Right ventricle myocardium superior (tissue), 1 donor: ENCODE results near the gene AGPAT4. TPM values are rescaled to one million over a fixed set of nuclear protein-coding genes. Genes with fewer than 3 reads are reported as not detected.
A peak's percentile ranks its signal among the peaks of the same experiment; 100 is the strongest.
"Not testable (repeated sequence)": the region's sequence is repeated elsewhere in the genome, so short reads cannot be mapped to it uniquely, and the experiment has no call there.

Source experiments
- ATAC-seq: fragments of 200-7000 bp; cut with Tn5 transposase; one replicate; pipeline ENCODE4 v1.9.1; 2020; ENCODE audit warnings: mild to moderate bottlenecking; ENCODE audit not compliant: poor library complexity
- DNase-seq: peaks from one replicate; pipeline ENCODE4 v3.0.0-alpha.2; 2020
- intact Hi-C: fragments of 100-400 bp; cut with DNase I; formaldehyde crosslinking; loops from one replicate; pipeline ENCODE4 v1.11.2; 2022
- total RNA-seq: library from RNA; stranded (reverse); fragmentation: NEBNext Ultra II Directional; extraction: Animal tissue kit (Norgen Biotek cat#: 25700); gene quantifications from one replicate; pipeline ENCODE4 v1.2.1, GENCODE V29; 2021
- donor health status: DM: no; HTN: yes; CAD: no; lungs with severe emphysema.

The AGPAT4 gene
- total RNA-seq, 1 donor from 2014 or later, result 2.1 TPM

DNA sequence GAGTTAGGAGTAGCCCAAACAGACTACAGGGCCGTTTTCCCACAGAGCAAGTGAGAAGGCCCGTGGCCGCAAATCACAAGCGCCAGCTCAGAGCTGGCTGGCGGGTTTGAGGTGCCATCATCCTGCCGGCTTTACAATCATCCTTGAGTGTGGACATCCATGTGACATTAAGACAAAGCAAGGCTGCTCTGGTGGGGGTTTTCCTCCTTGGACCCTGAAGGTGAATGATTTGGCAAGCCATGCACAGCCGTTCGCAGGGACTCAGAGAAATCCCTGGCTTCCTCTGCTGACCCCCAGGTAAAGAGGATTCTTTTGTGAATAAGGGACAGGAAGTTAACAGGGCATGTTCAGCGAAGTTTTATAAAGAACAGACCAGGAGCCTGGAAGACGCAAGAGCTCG, 137.2 kb downstream of the AGPAT4 start:
- intact Hi-C loops, result no loop called here
- no peak for ATAC-seq

DNA sequence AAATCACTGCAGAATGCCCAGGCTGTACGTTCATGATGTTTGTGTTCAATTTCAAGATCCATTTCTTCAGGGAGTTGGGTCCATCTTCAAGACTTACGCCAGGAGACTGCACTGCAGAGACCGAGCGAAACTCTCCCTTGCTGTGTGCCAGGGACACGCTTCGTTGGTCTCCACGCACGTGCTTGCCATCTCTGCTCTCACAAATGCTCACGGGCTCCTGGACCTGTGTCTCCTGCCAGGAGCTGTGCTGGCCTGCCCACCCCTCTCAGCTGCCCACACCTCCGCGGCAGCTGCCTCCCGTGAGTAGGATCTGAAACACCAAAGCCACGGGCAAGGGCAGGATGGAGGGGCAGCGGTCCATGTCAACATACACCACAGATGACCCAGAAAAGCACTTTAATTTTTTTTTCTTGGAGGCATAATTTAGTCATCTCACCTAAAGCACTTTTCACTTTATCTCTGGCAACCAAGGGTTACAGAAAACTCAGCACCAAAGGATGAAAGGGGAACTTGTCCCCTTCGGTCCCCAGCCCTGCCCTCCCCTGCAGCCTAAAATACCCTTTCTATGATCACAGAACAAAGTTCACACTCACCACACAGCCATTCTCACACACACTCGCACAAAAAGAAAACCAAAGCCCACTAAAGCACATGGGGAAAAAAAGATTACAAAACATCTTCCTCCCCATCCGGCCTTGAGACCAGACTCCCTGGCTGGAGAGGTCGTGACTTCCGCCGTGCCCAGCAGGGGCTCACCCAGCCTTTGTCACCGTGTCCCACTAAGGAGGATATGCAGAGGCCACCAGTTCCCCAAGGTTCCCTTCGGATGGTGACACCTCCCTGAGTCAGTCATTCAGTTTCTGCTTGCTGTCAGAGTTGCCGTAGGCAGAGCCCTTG, 137.9 kb downstream of the AGPAT4 start:
- DNase-seq (no peak), ATAC-seq (no peak)
- intact Hi-C loops, result no loop called here

More for the DNA sequence above, 137.2 kb downstream of the AGPAT4 start:
- no peak for DNase-seq

DNA sequence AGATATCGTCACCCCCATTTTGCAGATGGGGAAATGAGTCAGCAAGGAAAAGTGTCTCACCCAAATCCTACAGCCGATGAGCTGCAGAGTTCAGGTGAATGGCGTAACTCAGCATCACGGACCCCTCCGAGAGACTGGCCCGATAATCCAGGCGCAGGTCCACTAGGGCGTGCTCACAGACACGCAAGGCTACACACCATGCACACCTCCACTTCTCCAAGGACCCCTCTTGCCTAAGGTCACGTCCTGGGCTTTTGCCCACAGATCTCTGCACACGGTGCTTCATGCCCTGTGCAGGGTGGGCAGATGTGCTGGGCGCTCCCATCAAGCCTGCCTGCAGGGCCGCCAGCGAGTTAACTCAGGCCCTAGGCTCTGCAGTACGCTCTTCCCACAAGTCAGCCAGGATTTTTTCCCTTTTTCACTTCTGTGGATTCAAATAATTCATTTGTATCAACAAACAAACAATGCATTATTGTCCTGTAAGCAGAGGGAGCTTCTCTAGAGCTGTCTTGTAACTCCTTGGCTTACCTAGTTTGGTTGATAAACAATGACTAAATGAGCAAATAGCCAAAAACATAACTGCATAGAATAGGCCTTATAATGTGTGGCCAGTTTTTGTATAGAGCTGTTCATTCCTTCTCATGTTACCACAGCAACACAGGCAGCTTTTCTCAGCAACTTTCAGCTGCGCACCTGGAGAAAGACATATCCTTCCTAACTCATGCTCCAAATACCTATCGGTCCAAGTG, 139.1 kb downstream of the AGPAT4 start:
- intact Hi-C loops, result no loop called here
- ATAC-seq (peak; percentile 15), DNase-seq (no peak)

DNA sequence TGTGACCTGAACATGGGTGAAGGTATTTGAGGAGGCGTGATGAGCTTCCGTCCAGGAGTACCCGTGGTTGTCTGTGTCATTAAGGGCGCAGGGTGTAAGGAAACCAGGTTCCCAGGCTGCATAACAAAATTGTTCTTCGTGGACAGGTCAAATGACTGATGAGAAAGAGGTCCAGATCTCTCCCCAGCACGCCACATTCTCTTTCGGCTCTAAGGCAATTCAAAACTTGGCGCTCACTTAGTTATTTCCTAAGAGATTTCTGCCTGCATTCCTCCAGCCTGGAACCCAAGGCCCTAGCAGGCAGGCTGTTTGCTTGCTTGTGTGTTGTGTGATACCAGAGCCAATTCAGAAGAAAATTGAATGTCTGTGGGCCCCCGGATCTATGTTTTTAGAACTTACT, 139.9 kb downstream of the AGPAT4 start:
- intact Hi-C loops, result no loop called here
- DNase-seq (no peak), ATAC-seq (peak; percentile 69)

DNA sequence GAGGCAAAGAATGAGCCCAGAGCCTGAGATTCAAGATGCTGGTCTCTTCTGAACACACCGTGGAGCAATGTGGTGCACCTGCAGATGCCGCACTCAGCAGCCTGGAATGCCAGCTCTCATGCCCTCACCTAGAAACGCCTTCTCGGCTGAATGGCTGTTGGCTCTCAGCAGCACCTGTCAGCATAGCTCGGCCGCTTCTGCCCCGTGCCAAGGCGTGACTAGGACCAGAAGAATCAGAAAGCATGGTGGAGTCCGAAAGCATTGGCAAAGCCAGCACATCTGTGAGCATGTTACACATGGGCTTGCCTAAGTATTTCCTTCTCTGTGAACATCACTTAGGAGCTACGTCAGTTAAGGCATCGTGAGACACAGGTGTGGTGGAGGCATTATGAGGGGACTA, 141.5 kb downstream of the AGPAT4 start:
- no peak for DNase-seq
- ATAC-seq, result no peak
- intact Hi-C loops, result no loop called here

DNA sequence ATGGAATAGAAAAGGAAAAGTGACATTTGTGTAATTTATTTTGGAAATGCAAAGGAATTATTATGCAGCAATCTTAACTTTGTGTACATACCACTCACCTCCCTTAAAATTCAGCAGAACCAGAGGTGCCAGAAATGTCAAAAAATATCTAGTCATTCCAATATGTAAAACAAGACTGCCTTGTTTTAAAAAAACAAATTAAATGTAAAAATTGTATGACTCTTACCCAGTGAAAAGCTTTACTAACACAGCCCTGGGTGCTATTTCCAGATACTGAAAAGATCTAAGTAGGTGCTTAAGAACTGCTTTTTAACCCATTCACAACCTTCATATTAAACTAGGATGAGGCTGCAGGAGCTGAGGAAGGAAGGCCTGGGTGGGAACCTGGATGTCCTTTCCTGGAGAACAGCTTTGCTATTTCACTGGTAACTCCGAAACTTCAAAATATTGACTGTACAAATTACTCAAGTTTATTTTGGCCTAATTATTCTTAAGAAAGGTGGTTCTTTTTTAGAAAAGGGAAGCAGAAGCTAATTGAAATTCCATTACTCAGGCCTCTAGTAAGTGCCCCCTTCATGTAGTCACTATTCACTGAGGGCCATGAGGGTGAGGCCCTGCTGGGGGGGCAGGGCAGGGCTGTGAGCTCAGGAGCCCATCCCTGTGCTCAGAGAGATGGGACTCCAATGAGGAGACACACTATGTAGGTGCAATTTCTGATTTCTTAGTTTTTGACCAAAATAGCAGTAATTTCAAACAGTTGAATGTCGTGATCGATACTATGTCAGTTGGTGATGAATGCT, 142.7 kb downstream of the AGPAT4 start:
- no peak for ATAC-seq
- DNase-seq, result no peak
- intact Hi-C loops, result no loop called here

DNA sequence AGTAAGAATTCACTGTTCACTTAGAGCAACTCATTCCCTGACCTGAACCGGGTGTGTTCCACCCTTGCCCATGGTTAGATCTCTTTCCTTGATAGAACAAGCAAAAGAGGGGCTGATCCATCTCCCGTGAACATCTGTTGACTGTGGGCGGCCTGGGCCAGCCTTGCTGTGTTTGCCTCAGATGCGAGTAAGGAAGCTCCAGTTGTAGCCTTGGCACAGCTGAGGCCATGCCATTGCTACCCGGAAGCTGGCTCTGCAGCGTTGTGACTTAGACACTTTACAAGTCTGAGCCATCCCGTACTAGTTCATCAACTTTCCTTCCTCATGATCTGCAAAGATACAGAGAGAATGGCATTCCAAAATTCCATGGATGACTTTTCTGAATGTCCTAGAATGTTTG, 143.3 kb downstream of the AGPAT4 start:
- intact Hi-C loops, result no loop called here
- no peak for ATAC-seq
- DNase-seq, result no peak

DNA sequence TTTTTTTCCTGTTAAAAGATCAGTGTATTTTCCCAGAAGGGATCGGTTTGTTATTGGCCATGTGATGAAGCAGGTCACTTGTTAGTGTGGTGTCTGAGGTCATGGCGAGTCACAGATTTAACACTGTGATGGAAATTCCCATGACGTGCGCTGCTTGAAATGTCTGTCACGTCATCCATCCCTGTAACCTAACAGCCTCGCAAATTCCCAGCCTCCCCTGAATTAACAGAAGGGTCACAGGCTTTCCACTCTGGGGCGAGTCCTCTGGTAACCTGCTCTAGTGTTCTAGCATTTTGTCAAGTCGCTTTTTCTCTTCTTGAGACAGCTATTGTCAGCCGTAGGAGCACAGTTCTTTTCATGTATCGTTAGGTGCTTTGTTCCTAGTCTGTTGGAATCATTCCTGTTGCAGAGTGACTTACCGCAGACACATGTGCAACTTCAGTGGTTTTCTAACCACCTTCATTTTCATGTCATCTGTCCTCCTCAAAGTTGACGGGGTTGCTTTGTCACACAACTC, 145.1 kb downstream of the AGPAT4 start:
- ATAC-seq, result no peak
- intact Hi-C loops, result no loop called here

DNA sequence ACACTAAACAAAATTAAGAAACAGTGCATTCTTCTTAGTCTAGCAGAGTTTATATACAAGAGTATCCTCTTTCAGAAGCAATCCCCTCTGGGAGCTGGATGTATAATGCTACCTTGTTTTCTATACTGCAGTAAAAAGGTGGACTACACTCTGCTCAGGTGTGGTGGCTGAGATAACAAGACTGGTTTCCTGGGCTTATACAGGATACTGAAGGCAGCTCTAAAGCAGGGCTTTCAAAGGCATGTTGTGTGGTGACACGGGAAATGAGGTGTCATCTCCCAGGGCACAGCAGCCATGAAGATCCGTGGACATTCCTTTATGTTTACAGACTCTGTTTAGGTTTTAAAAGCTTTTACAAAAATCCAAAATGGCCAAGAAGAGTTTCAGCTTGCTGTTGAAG, 145.6 kb downstream of the AGPAT4 start:
- ATAC-seq (no peak), DNase-seq (no peak)
- intact Hi-C loops, result no loop called here

More for the DNA sequence above, 145.1 kb downstream of the AGPAT4 start:
- DNase-seq, result no peak

DNA sequence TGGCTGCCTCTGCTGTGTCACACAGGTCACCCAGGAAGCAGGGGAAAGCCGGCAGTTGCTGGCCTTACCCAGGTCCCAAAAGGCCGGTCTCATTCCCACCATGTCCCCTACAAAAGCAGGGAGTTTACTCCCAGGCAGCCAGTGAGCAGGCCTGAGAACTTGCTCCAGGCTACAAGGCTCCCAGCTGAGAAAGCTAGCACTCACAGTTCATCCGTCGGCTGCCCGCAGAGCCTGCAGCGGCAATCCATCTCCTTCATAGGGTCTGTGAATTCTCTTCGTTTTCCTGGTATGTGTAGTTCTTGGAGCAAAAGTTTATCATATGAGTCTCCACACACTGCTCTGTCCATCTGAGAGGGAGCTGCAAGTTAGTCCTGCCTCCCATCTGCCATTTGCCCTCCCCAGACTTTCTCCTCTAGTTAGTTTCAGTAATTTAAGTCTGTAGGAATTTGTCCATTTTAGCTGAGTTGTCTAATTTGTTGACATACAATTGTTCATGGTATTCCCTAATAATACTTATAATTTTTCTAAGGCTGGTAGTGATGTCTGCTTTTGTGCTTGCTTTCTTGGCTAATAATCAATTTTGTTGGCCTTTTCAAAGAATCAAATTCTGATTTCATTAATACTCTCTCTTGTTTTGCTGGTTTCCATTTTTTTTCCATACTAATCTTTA, 146.7 kb downstream of the AGPAT4 start:
- ATAC-seq (no peak), DNase-seq (no peak)
- intact Hi-C loops, result no loop called here

DNA sequence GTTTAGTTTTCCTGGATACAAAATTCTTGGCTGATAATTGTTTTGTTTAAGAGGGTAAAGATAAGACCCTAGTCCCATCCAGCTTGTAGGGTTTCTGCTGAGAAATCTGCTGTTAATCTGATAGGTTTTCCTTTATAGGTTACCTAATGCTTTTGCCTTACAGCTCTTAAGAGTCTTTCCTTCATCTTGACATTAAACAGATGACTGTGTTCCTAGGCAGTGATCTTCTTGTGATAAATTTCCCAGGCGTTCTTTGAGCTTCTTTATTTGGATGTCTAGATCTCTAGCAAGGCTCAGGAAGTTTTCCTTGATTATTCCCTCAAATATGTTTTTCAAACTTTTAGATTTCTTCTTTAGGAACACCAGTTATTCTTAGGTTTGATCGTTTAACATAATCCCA, 148.3 kb downstream of the AGPAT4 start:
- ATAC-seq (no peak), DNase-seq (no peak)
- intact Hi-C loops, result no loop called here

DNA sequence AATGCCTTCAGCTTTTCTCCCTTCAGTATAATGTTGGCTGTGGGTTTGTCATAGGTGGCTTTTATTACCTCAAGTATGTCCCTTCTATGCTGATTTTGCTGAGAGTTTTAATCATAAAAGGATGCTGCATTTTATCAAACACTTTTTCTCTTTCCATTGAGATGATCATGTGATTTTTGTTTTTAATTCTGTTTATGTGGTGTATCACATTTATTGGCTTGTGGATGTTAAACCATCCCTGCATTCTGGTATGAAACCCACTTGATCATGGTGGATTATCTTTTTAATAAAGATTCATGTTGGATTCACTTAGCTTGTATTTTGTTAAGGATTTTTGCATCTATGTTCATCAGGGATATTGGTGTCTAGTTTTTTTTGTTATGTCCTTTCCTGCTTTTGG, 150.5 kb downstream of the AGPAT4 start:
- intact Hi-C loops, DNase-seq, ATAC-seq: not testable (repeated sequence)

DNA sequence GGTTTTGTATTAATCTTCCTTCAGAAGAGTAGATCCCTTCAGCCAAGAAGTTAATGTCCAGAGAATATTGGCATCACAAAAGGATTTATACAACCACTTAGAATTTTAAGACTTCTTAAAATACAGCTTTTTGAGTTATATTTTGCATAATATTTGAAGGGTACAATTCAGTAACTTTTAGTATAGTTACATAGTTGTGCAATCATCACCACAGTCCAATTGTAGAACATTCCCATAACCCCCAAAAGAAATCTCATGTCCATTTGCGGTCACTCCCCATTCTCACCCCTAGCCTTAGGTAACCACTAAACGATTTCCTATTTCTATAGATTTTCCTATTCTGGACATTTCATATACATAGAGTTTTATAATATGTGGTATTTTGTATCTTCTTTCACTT, 155.9 kb downstream of the AGPAT4 start:
- no peak for DNase-seq
- ATAC-seq, result no peak
- intact Hi-C loops, result no loop called here

DNA sequence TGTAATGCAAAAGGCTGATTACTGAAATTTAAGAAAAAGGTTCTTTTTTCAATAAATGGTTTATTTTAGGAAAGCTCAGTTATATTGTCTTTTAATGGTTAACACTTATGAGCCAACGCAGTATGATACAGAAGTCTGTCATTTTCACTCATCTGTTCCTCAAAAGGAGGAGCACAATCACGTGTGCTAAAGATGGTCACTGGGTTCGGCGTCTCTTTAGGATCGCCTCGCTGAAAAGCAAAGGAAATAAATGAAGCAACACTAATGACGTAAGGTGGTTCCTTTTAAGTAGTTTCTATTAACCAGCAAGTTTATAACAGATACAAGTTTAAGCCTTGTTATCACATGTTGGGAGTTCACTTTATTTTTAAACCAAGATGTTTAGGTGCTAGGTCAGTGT, 156.6 kb downstream of the AGPAT4 start:
- no peak for ATAC-seq
- intact Hi-C loops, result no loop called here
- DNase-seq, result no peak

DNA sequence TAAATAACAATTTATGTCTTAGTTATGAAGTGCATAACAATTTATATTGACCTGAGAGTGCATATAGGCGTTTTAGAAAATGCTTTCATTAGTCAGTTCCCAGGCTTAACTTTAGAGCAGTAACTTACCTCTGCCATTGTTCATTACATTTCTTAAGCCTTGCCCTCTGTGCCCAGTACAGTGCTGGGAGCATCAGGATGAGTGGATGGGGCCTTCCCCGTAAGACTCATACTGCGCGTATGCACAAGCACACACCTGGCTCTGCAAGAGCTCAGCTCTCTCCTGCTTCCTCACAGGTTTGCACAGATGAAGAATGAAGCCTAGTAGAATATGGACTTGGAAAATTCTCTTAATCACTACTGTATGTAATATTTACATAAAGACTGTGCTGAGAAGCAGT, 157.3 kb downstream of the AGPAT4 start:
- intact Hi-C loops, result no loop called here
- no peak for ATAC-seq
- no peak for DNase-seq

DNA sequence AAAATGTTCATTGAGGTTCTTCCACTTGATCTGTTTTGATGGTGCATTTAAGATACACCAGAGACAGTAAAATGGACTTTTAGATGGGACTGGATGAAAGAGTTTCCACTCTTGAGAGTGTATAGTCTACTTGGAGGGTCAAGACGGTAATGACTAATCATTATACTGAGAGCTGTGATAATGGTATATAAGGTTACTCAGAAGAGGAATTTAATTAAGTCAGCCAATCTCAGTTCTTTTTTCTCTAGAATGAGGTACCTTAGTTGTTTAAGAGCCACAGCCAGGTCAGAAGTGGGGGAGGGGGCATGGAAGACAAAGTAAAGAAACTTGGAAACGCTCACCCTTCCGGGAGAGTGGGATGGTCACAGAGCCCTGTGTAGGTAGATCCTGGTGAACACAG, 158.4 kb downstream of the AGPAT4 start:
- no peak for DNase-seq
- ATAC-seq, result no peak
- intact Hi-C loops, result no loop called here

DNA sequence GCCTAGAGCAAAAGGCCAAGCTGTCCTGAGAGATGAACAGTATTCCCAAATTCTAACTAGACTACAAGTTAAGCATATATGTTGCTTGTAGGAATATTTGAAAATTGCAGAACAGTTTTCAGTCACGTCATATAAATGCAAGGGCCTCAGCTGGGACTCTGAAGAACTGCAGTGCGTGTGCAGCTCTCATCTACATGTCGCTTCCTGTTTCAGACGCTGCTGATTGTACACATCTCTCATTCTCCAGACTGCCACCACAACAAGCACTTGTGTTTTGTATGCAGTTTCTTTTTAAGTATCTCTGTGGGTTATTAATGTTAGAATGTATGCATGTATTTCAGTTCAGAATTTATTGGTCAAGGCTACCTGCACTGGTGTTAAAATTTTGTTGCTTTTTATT, 162.6 kb downstream of the AGPAT4 start:
- DNase-seq (no peak), ATAC-seq (no peak)
- intact Hi-C loops, result no loop called here

DNA sequence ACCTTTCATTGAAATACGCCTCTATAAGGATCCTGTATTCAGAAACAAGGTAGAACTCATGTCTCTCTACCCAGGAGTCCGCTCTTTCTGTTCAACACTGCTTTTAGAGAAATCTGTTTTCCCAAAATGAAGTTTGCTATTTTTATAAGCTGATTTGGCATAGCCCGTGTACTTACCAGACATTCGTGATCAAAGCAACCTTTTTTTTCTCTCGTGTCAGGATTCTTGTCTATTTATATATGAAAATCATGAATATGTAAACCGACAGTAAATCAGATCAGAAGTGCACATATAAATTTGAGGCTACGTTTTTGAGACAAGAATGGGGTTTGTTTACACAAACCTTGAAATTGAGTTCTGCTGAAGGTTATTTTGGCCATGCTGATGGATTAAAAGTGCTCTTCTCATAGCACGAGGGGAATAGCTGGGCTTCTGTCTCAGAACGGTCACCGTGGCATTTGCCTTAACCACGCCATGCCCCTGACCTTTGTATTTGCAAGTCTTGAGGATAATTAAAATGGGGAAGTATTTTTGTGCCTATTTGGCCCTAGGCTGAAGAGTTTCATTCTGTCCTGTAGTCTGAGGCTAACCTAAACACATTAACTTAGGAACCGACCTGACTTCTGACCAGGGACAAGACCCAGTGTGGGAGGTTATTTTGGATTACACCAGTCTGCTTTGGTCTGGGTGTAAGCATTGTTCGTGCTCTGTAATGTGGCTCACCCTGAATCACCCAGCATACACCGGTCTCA, 163.7 kb downstream of the AGPAT4 start:
- intact Hi-C loops, result no loop called here
- no peak for ATAC-seq
- DNase-seq, result no peak
